EH (cell line): ENCODE measurements around the gene KIAA0513.

Experiments used
- DNase-seq: peaks from one replicate; pipeline ENCODE4 v3.0.0-alpha.2; 2015; ENCODE audit warnings: low read depth

KIAA0513 gene

DNA sequence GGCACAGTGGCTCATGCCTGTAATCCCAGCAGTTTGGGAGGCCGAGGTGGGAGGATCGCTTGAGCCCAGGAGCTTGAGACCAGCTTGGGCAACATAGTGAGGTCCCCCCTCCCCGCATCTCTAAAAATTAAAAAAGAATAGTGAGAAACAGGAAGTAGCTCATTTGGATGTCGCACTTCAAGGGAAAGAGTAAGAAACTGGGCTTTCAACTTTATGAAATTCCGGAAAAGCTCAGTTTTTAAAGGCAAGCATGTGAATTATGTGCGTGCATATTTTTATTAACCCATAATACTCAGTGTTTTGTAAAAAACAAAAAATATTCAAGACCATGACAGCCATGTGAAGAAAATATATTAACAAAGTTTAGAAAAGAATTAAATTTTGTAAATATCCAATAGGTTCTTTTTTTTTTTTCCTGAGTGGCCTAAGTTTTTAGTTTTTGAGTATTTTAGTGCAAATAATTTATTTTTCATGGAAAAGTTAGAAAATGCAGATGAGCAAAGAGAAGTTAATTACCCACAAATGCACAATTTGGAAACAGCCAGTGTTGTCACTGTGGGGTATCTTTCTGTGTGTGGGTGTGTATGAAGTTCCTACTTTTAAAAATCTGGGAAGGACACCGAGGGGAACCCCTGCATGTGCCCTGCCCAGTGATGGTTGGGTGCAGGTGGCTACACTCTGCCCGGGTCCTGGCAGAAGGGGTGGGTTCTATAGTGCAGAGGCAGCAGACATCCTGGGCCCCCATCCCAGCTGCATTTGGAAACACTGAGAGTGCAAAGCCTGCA, 44.7 kb downstream of the KIAA0513 start:
- DNase-seq = no peak

DNA sequence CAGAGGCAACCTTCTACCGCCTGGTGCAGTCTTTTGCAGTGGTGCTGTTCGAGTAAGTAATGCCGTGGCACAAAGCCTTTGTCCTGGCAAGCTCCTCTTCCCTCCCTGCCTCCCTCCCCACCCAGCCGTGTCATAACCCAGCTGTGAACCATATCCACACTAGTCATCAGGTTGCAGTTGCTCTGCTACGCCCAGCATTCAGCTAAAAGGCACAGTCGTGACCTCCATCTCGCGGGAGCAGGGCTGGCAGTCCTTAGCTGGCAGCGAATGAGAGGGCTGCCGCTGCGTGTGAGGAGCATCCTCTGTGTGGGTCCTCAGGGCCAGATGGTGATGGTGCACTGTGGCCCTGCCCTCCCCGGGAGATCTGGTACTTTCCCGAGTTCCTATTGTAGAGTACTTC, 45.4 kb downstream of the KIAA0513 start:
- DNase-seq = peak; percentile 67

DNA sequence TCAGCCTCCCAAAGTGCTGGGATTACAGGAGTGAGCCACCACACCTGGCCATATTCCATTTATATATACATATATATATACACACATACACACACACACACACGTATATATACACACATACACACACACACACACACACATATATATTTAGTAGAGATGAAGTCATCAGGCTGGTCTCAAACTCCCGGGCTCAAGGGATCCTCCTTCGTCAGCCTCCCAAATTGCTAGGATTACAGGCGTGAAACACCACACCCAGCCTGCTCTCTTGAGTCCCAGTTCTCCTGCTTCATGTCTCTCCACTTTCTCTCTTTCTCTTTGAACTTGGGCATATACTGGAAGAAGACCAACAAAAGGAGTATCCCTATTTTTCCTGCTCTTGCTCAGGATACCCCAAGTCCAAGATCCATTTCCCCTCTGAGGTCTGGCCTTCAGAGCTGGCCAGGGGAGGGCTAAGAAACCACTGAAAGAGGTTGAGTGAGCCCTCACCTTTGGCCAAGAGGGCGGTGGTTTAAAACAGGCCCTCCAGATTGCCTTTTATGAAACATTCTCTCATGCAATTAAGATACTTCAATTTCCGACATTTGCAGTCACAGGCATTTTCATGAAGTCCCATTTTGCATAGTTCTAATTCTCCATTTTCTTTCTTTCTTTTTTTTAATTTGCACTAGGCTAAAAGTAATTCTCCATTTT, 46.8 kb downstream of the KIAA0513 start:
- no peak for DNase-seq

DNA sequence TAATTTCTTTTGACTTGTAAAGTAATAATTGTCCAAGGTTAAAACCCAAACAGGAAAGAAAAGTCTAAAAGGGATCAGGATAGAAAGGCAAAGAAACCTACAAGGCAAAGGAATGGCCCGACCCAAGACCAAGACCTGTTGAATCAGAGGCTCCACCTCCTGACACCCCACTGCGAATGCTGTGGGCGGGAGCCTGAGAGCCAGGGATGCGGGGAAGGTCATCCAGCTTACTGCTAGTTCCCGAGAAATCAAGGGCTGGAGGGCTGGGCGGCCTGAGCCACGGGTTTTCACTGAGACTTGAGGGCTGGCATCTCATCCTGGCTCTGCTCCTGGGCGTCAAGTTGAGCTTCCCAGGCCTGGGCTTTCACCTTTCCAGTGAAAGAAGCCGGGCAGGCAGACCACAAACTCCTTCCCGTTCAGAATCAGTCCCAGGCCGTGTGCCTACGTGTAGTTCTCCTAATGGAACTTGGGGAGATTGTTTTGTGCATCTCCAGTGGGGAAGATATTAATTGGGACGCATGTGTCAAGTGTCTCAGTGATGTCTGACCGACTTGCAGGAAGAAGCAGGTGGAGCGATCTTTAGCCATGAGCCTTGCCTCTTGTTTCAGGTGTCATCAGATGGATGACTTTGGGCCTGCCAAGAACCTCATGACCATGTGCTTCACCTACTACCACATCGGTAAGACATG, 47.8 kb downstream of the KIAA0513 start:
- DNase-seq = no peak

DNA sequence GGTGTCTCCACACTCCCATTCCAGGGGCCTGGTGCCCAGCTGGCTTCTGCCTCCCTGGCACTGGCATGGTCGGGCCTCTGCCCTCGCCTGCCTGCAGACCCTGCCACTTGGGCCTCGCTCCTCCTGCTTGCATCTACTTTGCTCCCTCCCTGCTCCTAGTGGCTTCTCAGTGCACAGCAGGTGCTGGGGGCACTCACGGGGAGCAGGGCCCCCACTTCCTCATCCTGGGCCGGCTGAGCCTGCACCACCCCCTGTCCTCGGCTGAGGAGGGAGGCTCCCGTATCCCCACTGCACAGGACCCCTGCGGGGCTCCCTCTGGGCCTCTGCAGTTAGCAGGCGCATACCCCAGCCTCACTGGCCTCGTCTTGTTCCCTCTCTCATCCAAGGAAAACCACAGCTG, 49.4 kb downstream of the KIAA0513 start:
- no peak for DNase-seq

DNA sequence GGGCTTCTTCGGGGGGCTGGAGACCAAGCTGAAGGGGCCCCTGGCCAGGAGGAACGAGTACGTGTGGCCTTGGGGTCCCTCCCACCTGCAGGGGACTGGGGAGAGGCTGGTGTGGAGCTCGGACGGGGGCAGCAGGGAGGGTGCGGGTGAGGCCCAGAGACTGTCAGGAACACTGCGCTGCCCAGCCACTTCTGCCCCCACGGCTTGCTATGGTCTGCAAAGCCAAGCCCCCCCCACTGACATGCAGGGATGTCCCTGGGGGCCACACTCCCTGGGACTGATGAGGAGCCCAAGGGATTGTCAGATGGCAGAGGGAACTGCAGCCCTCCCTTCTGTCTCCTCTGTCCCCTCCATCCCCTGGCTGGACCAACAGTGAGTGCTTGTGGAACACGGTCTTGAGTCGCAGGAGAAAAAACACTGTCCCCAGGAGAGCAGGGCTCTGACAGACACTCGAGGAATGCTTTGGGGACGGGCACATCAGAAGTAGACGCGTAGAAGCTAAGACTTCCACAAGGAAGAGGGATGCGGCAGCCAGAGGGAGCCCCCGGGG, 50.1 kb downstream of the KIAA0513 start:
- DNase-seq = no peak

DNA sequence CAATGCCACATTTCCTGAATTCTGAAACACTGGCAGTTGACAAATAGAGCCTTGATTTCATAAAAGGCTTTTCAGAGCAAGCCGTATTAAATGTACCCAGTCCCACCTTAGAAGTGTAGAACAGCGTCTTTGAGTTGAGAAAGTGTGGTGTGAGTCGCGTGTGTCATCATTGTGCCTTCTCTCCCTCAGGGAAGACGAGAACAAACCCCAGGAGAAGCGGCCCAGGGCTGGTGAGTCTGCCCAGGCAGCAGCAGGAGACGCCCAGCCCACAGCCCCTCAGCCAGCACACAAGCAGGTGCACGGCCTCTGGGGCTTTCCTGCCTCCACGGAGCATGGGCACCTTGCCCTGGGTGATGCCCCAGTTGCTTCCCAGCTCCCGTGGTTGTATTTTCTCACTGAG, 50.6 kb downstream of the KIAA0513 start:
- no peak for DNase-seq

DNA sequence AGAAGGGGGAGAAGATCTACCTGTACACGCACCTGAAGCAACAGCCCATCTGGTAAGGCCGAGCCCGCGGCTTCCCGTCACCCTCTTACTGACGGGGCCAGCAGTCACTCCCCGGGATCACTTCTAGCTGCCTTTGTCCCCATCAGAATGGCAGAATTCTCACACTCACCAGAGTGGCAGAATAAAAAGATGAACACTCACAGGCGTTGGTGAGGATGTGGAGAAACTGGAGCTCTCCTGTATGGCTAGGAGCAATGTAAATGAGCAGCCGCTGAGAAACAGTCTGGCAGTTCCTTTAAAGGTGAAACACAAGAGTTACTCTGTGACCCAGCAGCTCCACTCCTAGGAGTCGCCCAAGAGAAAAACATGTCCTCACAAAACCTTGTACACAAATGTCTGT, 51.4 kb downstream of the KIAA0513 start:
- DNase-seq = no peak

DNA sequence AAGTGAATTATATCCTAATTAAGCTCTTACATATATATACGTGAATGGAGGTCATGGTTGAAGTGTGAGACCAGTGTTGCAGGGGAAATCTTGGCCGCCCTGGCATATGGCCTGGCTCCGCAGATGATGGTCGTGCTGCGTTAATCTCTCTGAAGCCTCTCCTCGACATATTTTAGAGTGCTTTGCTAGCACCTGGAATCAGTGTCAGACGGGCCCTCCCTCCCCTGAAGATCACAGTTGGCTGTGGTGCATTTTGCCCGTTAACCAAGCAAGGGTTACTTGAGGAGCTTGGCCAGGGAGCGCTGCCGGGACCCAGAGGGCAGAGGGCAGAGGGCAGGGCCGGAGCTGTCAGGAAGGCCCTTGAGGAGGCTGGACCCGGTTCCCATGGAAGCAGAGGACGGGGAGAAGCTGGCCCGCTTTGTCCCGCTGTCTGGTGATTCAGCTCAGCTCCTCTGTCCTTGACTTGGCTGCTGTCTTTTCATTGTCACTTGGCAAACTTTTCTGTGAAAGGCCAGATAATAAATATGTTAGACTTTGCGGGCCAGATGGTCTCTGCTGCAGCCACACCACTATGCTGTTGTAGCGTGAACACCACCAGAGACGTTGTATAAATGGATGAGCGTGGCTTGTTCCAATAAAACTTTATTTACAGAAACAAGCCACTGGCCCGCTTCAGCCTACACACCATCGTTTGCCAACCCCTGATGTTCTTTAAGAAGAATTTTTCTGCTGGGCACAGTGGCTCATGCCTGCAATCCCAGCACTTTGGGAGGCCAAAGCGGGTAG, 52.4 kb downstream of the KIAA0513 start:
- DNase-seq = no peak

DNA sequence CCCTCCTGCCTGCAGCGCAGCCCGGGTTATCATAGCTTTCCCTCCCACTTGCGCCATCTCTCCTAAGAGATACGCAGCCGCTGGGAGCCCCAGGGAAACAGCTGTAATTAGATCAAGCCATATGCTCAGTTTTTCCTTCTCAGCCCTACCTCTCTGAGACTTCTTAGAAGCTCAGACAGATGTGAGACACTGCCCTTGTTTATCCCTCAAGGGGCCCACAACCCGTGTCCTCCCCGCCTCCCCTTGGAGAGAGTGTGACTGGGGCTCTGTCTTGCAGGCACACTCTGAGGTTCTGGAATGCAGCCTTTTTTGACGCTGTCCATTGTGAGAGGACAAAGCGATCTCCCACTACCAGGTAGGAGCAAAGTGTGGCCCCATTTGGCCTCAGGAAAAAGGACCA, 53.4 kb downstream of the KIAA0513 start:
- DNase-seq = no peak

DNA sequence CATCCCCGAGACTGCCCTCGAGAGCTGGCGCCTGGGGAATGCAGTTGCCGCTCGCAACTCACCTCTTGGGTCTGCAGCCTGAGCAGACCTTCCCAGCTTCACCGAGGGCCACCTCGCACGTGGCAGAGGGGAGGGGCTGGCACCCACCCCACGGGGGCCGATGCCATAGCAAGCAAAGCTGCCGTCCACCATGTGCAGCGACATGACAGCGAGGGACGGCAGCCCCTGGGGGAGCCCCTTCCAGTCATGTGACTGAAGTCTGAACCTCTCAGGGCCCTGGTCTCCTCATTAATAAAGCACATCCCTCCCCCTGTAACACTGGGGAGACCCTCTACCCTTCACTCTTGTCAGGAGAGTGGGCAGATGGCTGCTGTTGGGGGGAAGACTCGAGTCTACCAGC, 54.2 kb downstream of the KIAA0513 start:
- no peak for DNase-seq

DNA sequence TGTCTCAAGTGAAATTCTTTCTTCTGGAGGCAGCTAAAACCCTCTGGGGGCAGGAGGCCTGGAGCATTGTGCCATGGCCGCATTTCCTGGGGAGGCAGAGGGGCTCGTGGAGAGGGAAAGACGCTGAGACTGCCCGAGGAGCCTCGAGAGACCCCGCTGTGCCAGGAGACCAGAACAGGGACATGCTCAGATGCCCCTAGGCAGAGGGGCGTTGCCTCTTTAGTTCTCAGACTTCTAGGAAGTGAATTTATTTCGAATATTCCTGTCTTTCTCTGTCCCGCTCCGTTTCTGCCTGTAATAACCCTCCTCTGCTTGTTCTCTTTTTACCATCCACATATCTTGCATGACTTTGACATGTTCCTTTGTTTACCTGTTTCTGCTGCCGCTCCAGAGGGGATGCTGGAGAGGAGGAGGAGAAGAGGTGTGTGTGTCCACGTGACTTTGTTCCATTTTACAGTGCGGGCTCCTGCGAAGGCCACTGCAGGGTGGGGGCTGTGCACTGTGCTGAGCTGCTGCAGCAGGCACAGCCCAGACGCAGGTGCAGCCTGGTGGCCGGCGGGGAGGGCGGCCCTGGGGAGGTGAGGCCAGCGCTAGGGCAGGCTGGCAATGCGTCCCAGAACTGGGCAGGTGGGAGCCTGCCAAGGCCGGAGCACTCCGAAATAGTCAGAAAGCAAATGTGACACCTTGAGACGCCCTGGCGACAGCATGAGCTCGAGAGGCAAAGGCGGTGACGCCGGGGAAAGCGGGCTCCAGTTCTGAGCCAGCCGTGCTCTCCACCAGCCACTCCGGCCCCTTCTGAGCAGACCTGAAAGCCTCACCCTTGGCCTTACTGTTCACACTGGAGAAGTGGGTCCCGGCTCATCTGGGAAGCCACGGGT, 54.8 kb downstream of the KIAA0513 start:
- no peak for DNase-seq

DNA sequence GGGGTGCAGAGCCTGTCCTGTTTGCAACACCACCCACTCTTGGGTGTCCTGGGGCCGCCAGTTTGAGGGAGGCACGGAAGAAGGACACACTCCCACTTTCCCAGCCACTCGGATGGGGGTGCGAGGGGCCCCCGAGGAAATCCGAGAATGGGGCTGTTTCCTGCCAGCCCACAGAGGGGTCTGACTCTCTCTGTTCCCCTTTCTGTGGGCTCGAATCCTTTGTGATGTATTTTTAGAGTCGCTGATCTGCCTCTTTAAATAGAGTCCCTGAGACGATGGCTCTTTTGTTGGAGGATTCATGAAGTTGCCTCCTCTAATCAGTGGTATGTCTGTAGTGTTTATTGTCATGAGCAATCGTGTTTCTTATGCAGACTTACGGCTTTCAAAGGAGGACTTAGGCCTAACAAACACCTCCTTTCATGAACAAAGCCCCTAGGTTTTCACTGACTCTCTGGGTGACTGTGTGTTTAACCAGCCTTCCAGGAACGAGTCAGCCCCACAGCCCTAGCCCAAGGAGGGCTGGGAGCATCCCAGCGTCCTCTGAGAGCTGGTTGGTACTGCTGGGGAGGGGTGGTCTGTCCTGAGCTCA, 55.5 kb downstream of the KIAA0513 start:
- no peak for DNase-seq

DNA sequence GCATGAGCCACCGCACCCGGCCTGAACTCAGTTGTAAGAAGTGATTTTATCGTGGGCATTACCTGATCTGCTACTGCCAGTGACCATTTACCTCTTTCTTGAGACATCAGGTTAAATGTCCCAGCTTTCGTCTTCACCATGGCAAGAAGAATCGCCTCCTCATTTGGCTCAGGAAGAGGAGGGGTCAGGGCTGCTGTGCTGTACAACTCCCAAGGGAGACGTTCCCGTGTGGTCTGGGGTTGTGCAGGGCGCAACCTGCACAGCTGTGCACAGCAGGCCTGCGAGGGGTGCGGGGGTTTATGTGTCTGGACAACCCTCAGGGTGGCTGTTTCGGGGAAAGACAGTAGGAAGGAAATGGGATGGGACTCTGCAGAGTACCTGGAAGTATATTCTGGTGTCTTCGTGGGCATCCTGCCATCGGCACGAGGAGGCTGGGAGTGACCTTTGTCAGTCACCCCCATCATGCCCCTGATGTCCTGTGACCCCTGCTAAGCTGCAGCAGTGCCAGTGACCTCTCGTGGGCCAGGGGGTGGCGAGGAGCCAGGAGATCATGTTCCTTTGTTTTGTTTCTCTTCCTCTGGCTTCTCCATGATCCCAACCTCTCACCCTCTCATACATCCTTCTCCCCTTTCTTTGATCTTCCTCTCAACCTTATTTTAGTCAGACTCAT, 57.4 kb downstream of the KIAA0513 start:
- no peak for DNase-seq

DNA sequence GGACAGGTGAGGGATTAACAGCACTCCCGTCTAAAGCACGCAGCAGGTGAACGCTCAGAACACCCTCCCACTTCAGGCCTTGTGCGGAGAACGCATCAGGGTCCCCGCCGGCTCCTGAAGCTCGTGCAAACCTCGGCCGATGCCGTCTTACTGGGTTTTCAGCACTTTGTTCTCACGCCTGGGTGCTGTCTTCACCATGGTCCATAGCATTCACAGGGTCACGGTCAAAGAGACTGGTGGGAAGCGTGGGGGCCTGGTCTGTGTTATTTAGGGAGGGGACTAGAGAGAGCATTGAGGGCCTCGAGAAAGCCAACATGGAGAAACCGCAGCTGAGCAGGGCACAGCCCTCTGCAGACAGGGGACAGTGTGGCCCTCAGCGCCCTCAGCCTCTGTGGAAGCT, 58.1 kb downstream of the KIAA0513 start:
- DNase-seq = no peak

DNA sequence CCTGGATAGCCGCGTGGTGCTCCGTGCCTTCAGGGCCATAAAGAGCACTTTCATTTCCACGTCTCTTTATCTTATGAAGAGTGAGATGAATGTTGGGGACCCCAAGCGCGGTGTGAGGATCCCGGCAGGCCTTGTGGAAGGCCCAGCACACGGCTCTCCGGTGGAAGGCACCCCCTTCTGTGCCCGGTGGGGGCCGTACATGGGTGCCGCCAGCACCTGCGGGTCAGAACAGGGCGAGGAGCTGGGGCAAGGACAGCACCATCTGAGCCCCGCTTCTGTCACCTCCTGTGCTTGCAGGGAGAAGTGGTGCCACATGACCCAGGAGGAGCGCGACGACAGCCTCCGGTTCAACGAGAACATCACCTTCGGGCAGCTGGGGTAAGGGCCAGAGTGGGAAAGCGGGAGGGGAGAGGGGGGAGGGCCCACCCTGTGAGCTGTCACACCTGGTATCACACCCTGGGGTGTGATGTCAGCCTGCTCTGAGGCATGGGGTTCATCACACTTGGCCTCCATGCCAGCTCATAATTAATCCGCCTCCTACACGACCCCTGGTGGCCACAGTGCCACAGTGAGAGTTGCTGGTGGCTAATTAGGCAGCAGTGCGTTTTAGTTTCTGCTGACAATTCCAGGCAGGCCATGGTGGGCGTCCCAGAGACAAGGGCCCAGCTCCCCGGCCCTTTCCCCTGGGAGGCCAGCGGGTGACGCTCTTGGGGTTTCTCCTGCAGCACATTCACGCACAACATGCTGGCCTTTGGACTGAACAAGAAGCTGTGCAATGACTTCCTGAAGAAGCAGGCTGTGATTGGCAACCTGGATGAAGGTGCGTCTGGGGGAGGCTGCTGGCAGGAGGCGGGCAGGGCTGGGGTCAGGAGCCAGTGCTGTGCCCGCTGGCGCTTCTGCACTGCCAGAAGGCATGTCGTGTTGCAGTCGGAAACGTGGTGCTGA, 59.0 kb downstream of the KIAA0513 start:
- DNase-seq = peak; percentile 67

DNA sequence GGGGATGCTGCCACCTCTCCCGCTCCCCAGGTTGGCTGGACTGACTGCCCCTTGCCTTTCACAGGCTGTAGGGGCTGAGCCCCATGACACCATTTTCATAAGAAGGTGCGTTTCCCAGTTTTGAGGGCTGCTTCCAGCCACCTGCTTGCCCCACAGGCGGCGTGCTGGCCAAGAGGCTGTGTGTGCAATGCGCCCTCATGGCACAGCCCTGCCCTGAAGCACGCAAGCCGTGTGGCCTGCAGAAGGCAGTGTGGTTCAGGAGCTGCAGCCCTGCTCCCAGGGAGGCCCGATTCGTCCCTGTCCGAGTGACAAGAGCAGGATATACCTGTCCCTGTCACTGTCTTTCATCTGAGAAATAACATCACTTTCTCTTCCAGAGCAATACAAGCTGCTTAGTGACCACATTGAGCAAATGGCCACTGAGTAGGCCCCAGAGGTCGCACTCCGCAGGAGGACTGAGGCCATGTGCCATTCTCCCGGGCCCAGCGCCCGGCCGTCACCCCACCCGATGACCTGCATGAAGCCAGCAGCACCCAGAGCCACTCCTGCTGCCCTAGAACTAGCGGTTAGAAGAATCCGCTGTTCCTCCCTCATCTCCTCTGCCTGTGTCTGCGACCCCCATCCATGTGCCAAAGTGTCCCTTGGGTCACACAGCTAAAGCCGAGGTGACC, 60.4 kb downstream of the KIAA0513 start:
- no peak for DNase-seq

DNA sequence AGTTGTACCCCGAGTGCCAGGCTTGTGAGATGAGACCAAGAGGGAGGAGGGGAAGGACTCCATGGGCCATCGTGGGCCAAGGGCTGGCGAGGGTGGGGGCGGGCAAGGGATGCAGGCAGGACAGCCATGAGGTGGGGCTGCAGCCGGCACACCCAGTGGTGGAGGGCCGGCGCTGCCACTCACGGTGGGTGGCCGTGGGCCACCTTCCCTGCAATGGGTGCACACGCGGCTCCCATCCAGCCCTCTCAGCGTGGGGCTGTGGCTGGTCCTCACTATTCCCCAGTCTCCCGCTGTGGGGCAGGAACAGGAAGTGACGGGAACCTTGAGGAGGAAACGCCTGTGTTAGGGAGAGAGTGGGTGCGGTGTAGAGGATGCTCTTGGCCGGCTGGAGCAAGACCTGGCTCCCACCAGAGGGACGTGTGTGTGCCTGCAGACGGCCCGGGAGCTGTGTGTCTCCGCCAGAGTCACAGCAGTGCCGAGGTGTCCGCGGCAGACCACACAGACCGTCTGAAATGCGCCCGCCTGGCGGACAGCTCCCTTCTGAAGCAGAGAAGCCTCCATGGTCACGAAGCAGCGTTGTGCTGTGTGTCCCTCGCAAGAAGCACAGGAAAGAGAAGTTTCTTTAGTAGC, 61.1 kb downstream of the KIAA0513 start:
- DNase-seq = no peak
